ENCODE data around the gene TMEM121.
"Not testable (repeated sequence)": the region's sequence is repeated elsewhere in the genome, so short reads cannot be mapped to it uniquely, and the experiment has no call there.

The TMEM121 gene

DNA sequence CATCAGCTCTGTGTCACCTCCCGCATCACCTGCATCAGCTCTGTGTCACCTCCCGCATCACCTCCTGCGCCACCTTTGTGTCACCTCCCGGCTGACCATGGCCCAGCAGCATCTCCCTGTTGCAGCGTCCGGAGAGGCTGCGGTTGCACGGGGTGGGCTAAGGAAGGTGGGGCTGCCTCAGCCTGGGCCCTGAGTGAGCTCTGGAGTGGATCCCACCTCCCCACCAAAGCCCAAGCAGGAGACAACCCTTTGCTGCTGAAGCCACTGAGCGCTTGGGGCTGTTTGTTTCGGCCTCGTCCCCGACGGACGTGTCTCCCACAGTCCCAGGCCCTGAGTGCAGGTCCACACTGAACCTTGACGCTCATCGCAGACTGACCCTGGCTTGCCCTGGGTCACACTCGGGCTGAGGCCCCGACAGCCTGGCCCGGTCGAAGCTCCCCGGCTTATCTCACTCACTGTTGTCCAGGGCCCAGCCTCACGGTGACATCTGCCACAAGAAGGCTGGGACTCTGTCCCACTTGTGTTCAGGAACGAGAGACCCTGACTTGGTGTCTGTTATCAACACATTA is 12.2 kb downstream of the TMEM121 start:
- Histone ChIP-seq H3K9me3 (no peaks in the 10 kb centered on the region), H3K4me1 (no peaks in the 10 kb centered on the region), H3K27me3 (peaks cover 48% of the 10 kb centered on the region), H3K4me3 (ENCODE audit: low read depth, low read length) (no peak overlapping the region), H3K36me3 (no peaks in the 10 kb centered on the region)
- DNase-seq = no peak
- TF ChIP-seq CTCF (IDR thresholded peaks at IDR 0.05; ENCODE audit: low read depth, low read length) = no peak

DNA sequence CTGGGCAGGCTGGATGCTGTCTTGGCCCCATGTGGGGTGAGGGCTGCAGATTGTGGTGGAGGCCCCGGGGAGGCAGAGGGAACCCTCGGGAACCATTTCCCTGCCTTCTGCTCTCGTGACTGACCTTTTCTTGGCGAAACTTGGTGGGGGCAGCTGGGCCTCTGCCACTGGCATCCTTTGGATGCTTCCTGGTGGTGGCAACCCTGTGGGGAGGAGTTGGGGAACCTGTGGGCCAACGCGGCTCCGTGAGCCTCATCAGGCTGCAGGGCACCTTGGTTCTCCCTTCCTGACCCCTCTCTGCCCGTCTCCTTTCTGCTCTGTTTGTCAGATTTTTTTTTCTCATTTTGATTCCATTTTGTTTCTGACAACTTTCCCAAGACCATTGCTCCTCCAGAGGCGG is 14.4 kb downstream of the TMEM121 start:
- TF ChIP-seq CTCF (IDR thresholded peaks at IDR 0.05; ENCODE audit: low read depth, low read length) = no peak
- H3K4me3 ChIP-seq (ENCODE audit: low read depth, low read length) = no peak overlapping the region

GRCh38 chr14:105541218-105541875 is 15.0 kb downstream of the TMEM121 start:
- no peak for DNase-seq
- peaks cover 54% of the 10 kb centered on the region for H3K27me3 ChIP-seq
- no peaks in the 10 kb centered on the region for H3K4me1 ChIP-seq
- no peaks in the 10 kb centered on the region for H3K36me3 ChIP-seq
- H3K4me3 ChIP-seq (ENCODE audit: low read depth, low read length) = no peak overlapping the region
- no peaks in the 10 kb centered on the region for H3K9me3 ChIP-seq
- no peak for TF ChIP-seq CTCF (IDR thresholded peaks at IDR 0.05; ENCODE audit: low read depth, low read length)

More for the DNA sequence above, 14.4 kb downstream of the TMEM121 start:
- DNase-seq = no peak
- no peaks in the 10 kb centered on the region for H3K36me3 ChIP-seq
- H3K27me3 ChIP-seq = peaks cover 58% of the 10 kb centered on the region
- no peaks in the 10 kb centered on the region for H3K9me3 ChIP-seq
- H3K4me1 ChIP-seq = no peaks in the 10 kb centered on the region

- H3K4me3 ChIP-seq (ENCODE audit: low read depth, low read length); H3K4me1 ChIP-seq; H3K36me3 ChIP-seq; H3K9me3 ChIP-seq; DNase-seq: not testable (repeated sequence)
- peaks cover 39% of the 10 kb centered on the region for H3K27me3 ChIP-seq
Measured at GRCh38 chr14:105545676-105546075, 19.3 kb downstream of the TMEM121 start.

- not testable (repeated sequence) for H3K9me3 ChIP-seq; DNase-seq; H3K4me3 ChIP-seq (ENCODE audit: low read depth, low read length); H3K36me3 ChIP-seq; H3K4me1 ChIP-seq
- H3K27me3 ChIP-seq = peaks cover 39% of the 10 kb centered on the region
Measured at GRCh38 chr14:105546410-105546809, 20.0 kb downstream of the TMEM121 start.

- H3K4me3 ChIP-seq (ENCODE audit: low read depth, low read length); H3K4me1 ChIP-seq; DNase-seq; H3K9me3 ChIP-seq; H3K36me3 ChIP-seq: not testable (repeated sequence)
- peaks cover 39% of the 10 kb centered on the region for H3K27me3 ChIP-seq
Measured at GRCh38 chr14:105547072-105547471, 20.7 kb downstream of the TMEM121 start.

GRCh38 chr14:105547741-105548169 is 21.4 kb downstream of the TMEM121 start:
- Histone ChIP-seq H3K27me3 (peaks cover 40% of the 10 kb centered on the region), H3K4me1 (no peaks in the 10 kb centered on the region), H3K4me3 (ENCODE audit: low read depth, low read length) (no peak overlapping the region), H3K9me3 (no peaks in the 10 kb centered on the region; the same call in 1 of the 2 replicates), H3K36me3 (no peaks in the 10 kb centered on the region)
- no peak for DNase-seq
- no peak for TF ChIP-seq CTCF (IDR thresholded peaks at IDR 0.05; ENCODE audit: low read depth, low read length)
